Calu3 (cell line): Measurements from ENCODE around the gene FNDC3B. TPM values are rescaled to one million over a fixed set of nuclear protein-coding genes. Genes with fewer than 3 reads are reported as not detected.

ENCODE experiments used
- BruUV-seq: library from RNA; stranded (reverse); fragments of 400-500 nt; replicated peaks from 2 replicates; lab custom pipeline; 2021; lab: Mats Ljungman, UMichigan
- CTCF ChIA-PET: fragments of 300-600 bp; sonication (Branson Sonifier 250); formaldehyde crosslinking; loops from one replicate; lab custom pipeline; 2022; ENCODE audit warnings: antibody characterized with exemption; lab: Charles Lee
- DNase-seq: peaks from one replicate; pipeline ENCODE4 v3.0.0; 2022
- H3K27ac Mint-ChIP-seq: one replicate; pipeline ENCODE4 v1.8.0; 2022; ENCODE audit warnings: mixed read lengths; ENCODE audit not compliant: unreplicated experiment
- H3K27me3 Mint-ChIP-seq: one replicate; pipeline ENCODE4 v1.8.0; 2022; ENCODE audit warnings: mixed read lengths; ENCODE audit not compliant: unreplicated experiment
- H3K36me3 Mint-ChIP-seq: one replicate; pipeline ENCODE4 v1.8.0; 2022; ENCODE audit warnings: mild to moderate bottlenecking, moderate library complexity, mixed read lengths; ENCODE audit not compliant: insufficient read depth, unreplicated experiment
- H3K4me1 Mint-ChIP-seq: one replicate; pipeline ENCODE4 v1.8.0; 2022; ENCODE audit warnings: mild to moderate bottlenecking, low read depth, mixed read lengths; ENCODE audit not compliant: unreplicated experiment
- H3K4me3 Mint-ChIP-seq: one replicate; pipeline ENCODE4 v1.8.0; 2022; ENCODE audit warnings: mild to moderate bottlenecking, low read depth, moderate library complexity, mixed read lengths; ENCODE audit not compliant: unreplicated experiment
- H3K9me3 Mint-ChIP-seq: one replicate; pipeline ENCODE4 v1.8.0; 2022; ENCODE audit warnings: low read depth, mixed read lengths; ENCODE audit not compliant: unreplicated experiment
- intact Hi-C: fragments of 100-400 bp; cut with micrococcal nuclease; formaldehyde crosslinking; loops from one replicate; pipeline ENCODE4 v1.10.0; 2022; ENCODE audit not compliant: unreplicated experiment
- total RNA-seq: library from RNA; stranded (reverse); gene quantifications from 2 replicates; pipeline ENCODE4 v1.2.3, GENCODE V29; 2022
- TF ChIP-seq, protein P1 (sequence below): fragments of 200-600 bp; IDR thresholded peaks from one replicate; pipeline ENCODE4 v1.8.0; 2022; ENCODE audit warnings: antibody characterized with exemption; ENCODE audit not compliant: unreplicated experiment

The FNDC3B gene
- total RNA-seq, 1 experiment from 2014 or later: 453 TPM

DNA sequence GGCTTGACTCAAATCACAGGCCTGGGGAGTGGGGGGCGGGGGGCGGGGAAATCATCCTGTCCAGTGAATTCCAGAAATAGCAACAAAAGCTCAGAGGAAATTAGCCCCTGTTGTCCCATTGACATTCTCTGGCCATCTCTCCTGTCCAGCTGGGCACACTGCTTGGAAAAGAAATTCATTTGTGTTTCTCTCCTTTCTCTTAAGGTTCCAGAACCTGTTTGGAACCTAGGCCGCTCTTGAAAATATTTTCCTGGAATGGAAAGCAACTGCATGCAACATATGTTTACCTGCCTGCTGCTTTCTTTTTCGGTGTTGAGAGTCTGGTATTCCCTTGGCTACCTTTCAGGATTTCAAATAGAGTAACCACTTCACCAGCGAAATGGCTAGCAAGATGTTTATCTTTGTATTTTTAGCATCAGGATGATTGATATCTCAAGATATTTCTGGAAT is 239.8 kb downstream of the FNDC3B start:
- no peak for DNase-seq
- no TSS peak for BruUV-seq
- TF ChIP-seq, protein P1, sequence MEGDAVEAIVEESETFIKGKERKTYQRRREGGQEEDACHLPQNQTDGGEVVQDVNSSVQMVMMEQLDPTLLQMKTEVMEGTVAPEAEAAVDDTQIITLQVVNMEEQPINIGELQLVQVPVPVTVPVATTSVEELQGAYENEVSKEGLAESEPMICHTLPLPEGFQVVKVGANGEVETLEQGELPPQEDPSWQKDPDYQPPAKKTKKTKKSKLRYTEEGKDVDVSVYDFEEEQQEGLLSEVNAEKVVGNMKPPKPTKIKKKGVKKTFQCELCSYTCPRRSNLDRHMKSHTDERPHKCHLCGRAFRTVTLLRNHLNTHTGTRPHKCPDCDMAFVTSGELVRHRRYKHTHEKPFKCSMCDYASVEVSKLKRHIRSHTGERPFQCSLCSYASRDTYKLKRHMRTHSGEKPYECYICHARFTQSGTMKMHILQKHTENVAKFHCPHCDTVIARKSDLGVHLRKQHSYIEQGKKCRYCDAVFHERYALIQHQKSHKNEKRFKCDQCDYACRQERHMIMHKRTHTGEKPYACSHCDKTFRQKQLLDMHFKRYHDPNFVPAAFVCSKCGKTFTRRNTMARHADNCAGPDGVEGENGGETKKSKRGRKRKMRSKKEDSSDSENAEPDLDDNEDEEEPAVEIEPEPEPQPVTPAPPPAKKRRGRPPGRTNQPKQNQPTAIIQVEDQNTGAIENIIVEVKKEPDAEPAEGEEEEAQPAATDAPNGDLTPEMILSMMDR: no peak
- intact Hi-C loops: no loop called here
- no peaks in the 10 kb centered on the region for H3K9me3 Mint-ChIP-seq
- no peak overlapping the region for H3K27ac Mint-ChIP-seq
- H3K4me3 Mint-ChIP-seq: no peak overlapping the region
- CTCF ChIA-PET: no interaction called here
- peaks cover 53% of the 10 kb centered on the region for H3K4me1 Mint-ChIP-seq
- H3K36me3 Mint-ChIP-seq: peaks cover 73% of the 10 kb centered on the region
- H3K27me3 Mint-ChIP-seq: no peaks in the 10 kb centered on the region

DNA sequence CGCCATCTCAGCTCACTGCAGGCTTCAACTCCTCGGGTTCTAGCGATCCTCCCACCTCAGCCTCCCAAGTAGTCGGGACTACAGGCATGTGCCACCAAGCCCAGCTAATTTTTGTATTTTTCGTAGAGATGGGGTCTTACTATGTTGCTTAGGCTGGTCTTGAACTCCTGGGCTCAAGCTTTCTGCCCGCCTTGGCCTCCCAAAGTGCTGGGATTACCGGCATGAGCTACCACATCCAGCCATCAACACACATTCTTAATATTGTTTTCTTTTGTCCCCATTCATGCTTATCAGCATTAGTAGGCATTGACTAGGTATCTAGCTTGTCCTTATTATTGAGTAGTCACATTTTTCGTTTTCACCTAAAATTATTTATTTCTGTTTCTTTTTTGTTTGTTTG is 240.6 kb downstream of the FNDC3B start:
- no peaks in the 10 kb centered on the region for H3K27me3 Mint-ChIP-seq
- peaks cover 52% of the 10 kb centered on the region for H3K4me1 Mint-ChIP-seq
- H3K27ac Mint-ChIP-seq: peak overlapping the region; percentile 27
- no TSS peak for BruUV-seq
- peaks cover 76% of the 10 kb centered on the region for H3K36me3 Mint-ChIP-seq
- DNase-seq: no peak
- H3K9me3 Mint-ChIP-seq: no peaks in the 10 kb centered on the region
- CTCF ChIA-PET: interaction anchor here (1.0 kb wide), 2 partner anchors 36 to 41 kb away, joined by 3 to 5 read pairs; no protein-coding TSS in a partner anchor
- intact Hi-C loops: no loop called here
- no peak overlapping the region for H3K4me3 Mint-ChIP-seq
- TF ChIP-seq, protein P1: no peak

DNA sequence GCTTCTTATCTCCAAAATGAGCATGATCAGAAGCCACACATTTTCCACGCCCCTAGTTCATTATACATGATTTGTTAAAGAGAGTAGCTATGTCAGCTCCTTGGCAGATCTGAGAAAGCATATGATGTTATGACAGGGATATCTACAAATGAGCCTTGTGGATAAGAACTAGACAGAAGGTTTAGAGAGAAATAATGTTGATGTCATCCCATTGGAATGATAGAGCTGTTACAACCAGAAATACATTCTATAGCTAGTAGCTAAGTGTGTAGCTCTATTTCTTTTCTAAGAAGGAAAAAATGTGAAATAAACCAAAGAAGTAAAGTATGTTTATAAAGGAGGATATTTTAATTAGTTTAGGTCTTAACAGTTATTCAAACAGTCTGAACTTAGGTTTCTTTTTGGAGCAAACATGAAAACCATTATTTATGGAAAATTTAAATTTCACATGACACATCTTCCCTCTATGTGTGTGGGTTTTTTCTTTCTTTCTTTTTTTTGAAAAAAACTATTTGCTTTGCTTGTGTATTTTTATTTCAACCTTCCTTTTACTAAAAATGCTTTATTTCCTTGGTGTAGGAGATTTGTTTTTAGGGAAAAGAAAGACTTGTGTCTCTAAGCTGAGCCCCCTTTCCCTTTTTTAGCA is 241.2 kb downstream of the FNDC3B start:
- Mint-ChIP-seq H3K36me3 (peaks cover 77% of the 10 kb centered on the region), H3K27ac (peak overlapping the region; percentile 27), H3K9me3 (no peaks in the 10 kb centered on the region), H3K4me1 (peaks cover 52% of the 10 kb centered on the region), H3K4me3 (no peak overlapping the region), H3K27me3 (no peaks in the 10 kb centered on the region)
- intact Hi-C loops: no loop called here
- CTCF ChIA-PET: interaction anchor here (1.0 kb wide), 2 partner anchors 35 to 41 kb away, joined by 3 to 5 read pairs; no protein-coding TSS in a partner anchor
- BruUV-seq: no TSS peak
- TF ChIP-seq, protein P1: no peak
- DNase-seq: no peak

DNA sequence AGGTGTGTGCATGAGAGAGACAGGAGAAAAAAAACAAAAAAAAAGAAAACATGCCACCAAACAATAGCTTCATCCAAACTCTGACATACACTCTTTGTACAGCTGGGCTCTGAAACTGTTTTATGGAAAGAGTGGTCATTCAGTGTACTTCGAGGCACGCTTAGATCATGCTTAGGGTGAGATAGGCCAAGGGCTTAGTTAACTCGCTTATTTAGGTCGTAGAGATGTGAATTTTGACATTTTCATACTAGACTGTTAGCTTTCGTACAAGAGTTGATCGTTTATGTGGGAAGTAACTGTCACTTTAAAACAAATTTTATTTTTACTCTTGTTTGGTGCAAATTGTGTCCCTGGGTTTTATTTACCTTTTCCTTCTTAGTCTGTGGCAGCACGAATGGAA is 242.5 kb downstream of the FNDC3B start:
- BruUV-seq: no TSS peak

More for the DNA sequence above, 242.5 kb downstream of the FNDC3B start:
- DNase-seq: no peak
- Mint-ChIP-seq H3K27ac (no peak overlapping the region), H3K4me1 (peaks cover 50% of the 10 kb centered on the region), H3K36me3 (peaks cover 77% of the 10 kb centered on the region), H3K9me3 (no peaks in the 10 kb centered on the region), H3K4me3 (no peak overlapping the region), H3K27me3 (no peaks in the 10 kb centered on the region)
- intact Hi-C loops: no loop called here
- CTCF ChIA-PET: no interaction called here
- TF ChIP-seq, protein P1: no peak
